K562 (cell line): ENCODE data around the gene SHC1. TPM values are rescaled to one million over a fixed set of nuclear protein-coding genes. Genes with fewer than 3 reads are reported as not detected.

ENCODE experiments used
- ARID4B ChIP-seq: sonication (generic); formaldehyde crosslinking; IDR thresholded peaks from 2 replicates; pipeline ENCODE4 v1.8.0; 2022; ENCODE audit warnings: mild to moderate bottlenecking, missing genetic modification reagents
- ASH1L ChIP-seq: fragments of 450-650 bp; IDR thresholded peaks from 2 replicates; pipeline ENCODE4 v1.6.1; 2018; ENCODE audit warnings: borderline replicate concordance, mild to moderate bottlenecking, low read depth; ENCODE audit not compliant: partially characterized antibody
- DNMT1 ChIP-seq: fragments of 450-650 bp; IDR thresholded peaks from 2 replicates; pipeline ENCODE4 v1.6.1; 2016; ENCODE audit warnings: antibody characterized with exemption, mild to moderate bottlenecking
- HNRNPL ChIP-seq: fragments of 200-400 bp; formaldehyde crosslinking; IDR thresholded peaks from 2 replicates; pipeline ENCODE4 v1.6.1; 2017; ENCODE audit warnings: low read depth, mild to moderate bottlenecking, low read length
- MCM3 ChIP-seq: fragments of 450-650 bp; IDR thresholded peaks from 2 replicates; pipeline ENCODE4 v1.6.1; 2016
- NKRF ChIP-seq: fragments of 450-650 bp; IDR thresholded peaks from 2 replicates; pipeline ENCODE4 v1.6.1; 2016; ENCODE audit warnings: borderline replicate concordance
- PHF8 ChIP-seq: fragments of 200-600 bp; sonication (generic); IDR thresholded peaks from 2 replicates; pipeline ENCODE4 v1.6.1; 2012; ENCODE audit warnings: mixed run types, mild to moderate bottlenecking, inconsistent platforms, low read length, moderate library complexity, borderline replicate concordance
- RBM14 ChIP-seq: fragments of 200-400 bp; formaldehyde crosslinking; IDR thresholded peaks from 2 replicates; pipeline ENCODE4 v1.6.1; 2018; ENCODE audit warnings: low read depth, mild to moderate bottlenecking, low read length, moderate library complexity, borderline replicate concordance; ENCODE audit not compliant: insufficient read depth
- TCF15 ChIP-seq: fragments of 250-450 bp; sonication (Bioruptor Pico); IDR thresholded peaks from 2 replicates; pipeline ENCODE4 v1.8.0; 2022; ENCODE audit warnings: moderate library complexity, mild to moderate bottlenecking, inconsistent platforms
- ZBTB7A ChIP-seq: IDR thresholded peaks from 2 replicates; pipeline ENCODE4 v1.6.1; 2011; ENCODE audit warnings: low read depth, mild to moderate bottlenecking, low read length, moderate library complexity, borderline replicate concordance; ENCODE audit not compliant: control insufficient read depth
- ZFP91 ChIP-seq: sonication (generic); formaldehyde crosslinking; IDR thresholded peaks from 2 replicates; pipeline ENCODE4 v1.8.0; 2022; ENCODE audit warnings: mild to moderate bottlenecking, missing genetic modification reagents
- ZNF146 ChIP-seq: IDR thresholded peaks from one replicate; pipeline ENCODE4 v1.6.1; 2018; ENCODE audit warnings: missing compliant biosample characterization; ENCODE audit not compliant: unreplicated experiment
- ZNF324 ChIP-seq: fragments of 250-450 bp; sonication (Bioruptor Pico); IDR thresholded peaks from 2 replicates; pipeline ENCODE4 v1.4.0; 2020; ENCODE audit warnings: mild to moderate bottlenecking
- ZNF436 ChIP-seq: fragments of 250-450, 450-650 bp; sonication (Bioruptor Pico); formaldehyde crosslinking; IDR thresholded peaks from 2 replicates; pipeline ENCODE4 v1.7.0; 2020; ENCODE audit warnings: mild to moderate bottlenecking
- polyA plus RNA-seq, 8 experiments: library from polyadenylated mRNA; depleted of rRNA in 4 of 8; stranded (reverse) in 5 of 8; unstranded in 3 of 8; fragments of >200 nt; fragmentation: Nextera tagmentation in 2 of 8; fragmentation: Illumina TruSeq in 1 of 8; extraction: Ambion mirVana in 2 of 8; extraction: Trizol in 1 of 8; gene quantifications; 2 replicates each; pipeline versions ENCODE4 v1.2.1 to v1.2.3, GENCODE V29; 2011 to 2014; ENCODE audit warnings: inconsistent platforms in 1 of 8, missing spikeins in 1 of 8
- total RNA-seq, 7 experiments: library from RNA; depleted of rRNA in 6 of 7; stranded (reverse); fragments of >200 nt in 6 of 7; fragmentation: Illumina TruSeq in 2 of 7; extraction: Trizol in 2 of 7; gene quantifications; 2 replicates each; pipeline versions ENCODE4 v1.2.1 to v1.2.3, GENCODE V29; 2011 to 2021; ENCODE audit warnings: low replicate concordance in 1 of 7

Gene SHC1
- total and polyA plus RNA-seq, 9 of the 15 experiments (the other 6 are each of a cell fraction or from before 2014, with no cell fraction given) = 4.1 to 113 (median 51.9) TPM

GRCh38 chr1:154974102-154974807 is 3.7 kb upstream of the SHC1 start, which contains the start of gene CKS1B (continued):
- TF ChIP-seq ASH1L (peak; percentile 98), ZNF324 (CRISPR knock-in tag) (no peak), TCF15 (CRISPR knock-in tag) (no peak), PHF8 (peak; percentile 86), DNMT1 (no peak), ZFP91 (CRISPR knock-in tag) (no peak), ZBTB7A (peak; percentile 99), ZNF436 (CRISPR knock-in tag) (0 out of 2 replicates have a peak, but pooled peaks have one; percentile 40), ARID4B (peak; percentile 94), HNRNPL (no peak), ZNF146 (CRISPR knock-in tag) (no peak), NKRF (peak; percentile 99), MCM3 (no peak), RBM14 (no peak)
